Endothelial cell of umbilical vein (primary cell): ENCODE measurements around the gene BABAM2.

Experiments
- FOS ChIP-seq: IDR thresholded peaks from 2 replicates; pipeline ENCODE4 v1.6.1; 2011; ENCODE audit warnings: mild to moderate bottlenecking, low read length, moderate library complexity, borderline replicate concordance; ENCODE audit not compliant: insufficient read depth
- JUN ChIP-seq: IDR thresholded peaks from 2 replicates; pipeline ENCODE4 v1.6.1; 2011; ENCODE audit warnings: borderline replicate concordance, low read depth; ENCODE audit not compliant: insufficient read length, insufficient read depth
- POLR2A ChIP-seq: IDR thresholded peaks from 2 replicates; pipeline ENCODE4 v1.6.1; 2012; ENCODE audit warnings: low read depth, mild to moderate bottlenecking, control low read depth, low read length
- POLR2AphosphoS5 ChIP-seq: IDR thresholded peaks from 2 replicates; pipeline ENCODE4 v1.6.1; 2012; ENCODE audit warnings: low read depth, mild to moderate bottlenecking, control low read depth, low read length, moderate library complexity; ENCODE audit not compliant: insufficient read depth
- TF ChIP-seq, protein P1 (sequence below), 2 donors: IDR thresholded peaks; 1 replicate in 1 of 2; 2 replicates in 1 of 2; pipeline ENCODE4 v1.5.1; 2011; ENCODE audit warnings: low read length in 2 of 2, mild to moderate bottlenecking in 2 of 2, moderate library complexity in 2 of 2, control low read depth in 1 of 2, inconsistent platforms in 1 of 2, low read depth in 1 of 2; ENCODE audit not compliant: insufficient read depth in 1 of 2; ENCODE audit errors: extremely low read depth in 1 of 2

DNA sequence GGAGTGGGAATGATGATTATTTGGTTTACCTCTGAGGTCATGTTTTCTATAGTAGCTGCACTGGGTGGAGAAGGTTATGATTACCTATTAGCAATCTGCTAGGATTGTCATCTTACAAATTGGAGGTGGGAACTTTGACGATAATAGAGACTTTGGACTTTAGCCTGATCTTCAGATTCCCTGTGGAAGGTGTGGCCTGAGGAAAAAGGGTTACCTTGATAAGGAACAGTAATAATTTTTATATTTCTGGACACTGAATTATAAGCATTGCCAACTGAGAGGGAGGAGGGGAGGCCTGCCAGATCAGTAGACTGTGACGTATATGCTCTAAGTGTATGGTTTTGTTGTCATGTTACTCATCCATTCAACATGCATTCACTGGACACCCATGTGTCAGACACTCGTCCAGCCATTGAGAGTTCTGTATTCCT is 318.7 kb downstream of the BABAM2 start:
- TF ChIP-seq, protein P1, sequence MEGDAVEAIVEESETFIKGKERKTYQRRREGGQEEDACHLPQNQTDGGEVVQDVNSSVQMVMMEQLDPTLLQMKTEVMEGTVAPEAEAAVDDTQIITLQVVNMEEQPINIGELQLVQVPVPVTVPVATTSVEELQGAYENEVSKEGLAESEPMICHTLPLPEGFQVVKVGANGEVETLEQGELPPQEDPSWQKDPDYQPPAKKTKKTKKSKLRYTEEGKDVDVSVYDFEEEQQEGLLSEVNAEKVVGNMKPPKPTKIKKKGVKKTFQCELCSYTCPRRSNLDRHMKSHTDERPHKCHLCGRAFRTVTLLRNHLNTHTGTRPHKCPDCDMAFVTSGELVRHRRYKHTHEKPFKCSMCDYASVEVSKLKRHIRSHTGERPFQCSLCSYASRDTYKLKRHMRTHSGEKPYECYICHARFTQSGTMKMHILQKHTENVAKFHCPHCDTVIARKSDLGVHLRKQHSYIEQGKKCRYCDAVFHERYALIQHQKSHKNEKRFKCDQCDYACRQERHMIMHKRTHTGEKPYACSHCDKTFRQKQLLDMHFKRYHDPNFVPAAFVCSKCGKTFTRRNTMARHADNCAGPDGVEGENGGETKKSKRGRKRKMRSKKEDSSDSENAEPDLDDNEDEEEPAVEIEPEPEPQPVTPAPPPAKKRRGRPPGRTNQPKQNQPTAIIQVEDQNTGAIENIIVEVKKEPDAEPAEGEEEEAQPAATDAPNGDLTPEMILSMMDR (IDR thresholded peaks at IDR 0.05; ENCODE audit: extremely low read depth in 1 of 2, insufficient read depth in 1 of 2, low read depth in 1 of 2, low read length in 2 of 2) = no peak
- TF ChIP-seq POLR2A (no peak), JUN (no peak), POLR2AphosphoS5 (no peak), FOS (no peak)
